K562 (cell line): ENCODE results near the gene ZBTB46. TPM values are rescaled to one million over a fixed set of nuclear protein-coding genes. Genes with fewer than 3 reads are reported as not detected.

Source experiments
- ATAC-seq: fragments of 200-7000 bp; cut with Tn5 transposase; 3 replicates; pipeline ENCODE4 v1.9.1; 2020; ENCODE audit warnings: moderate library complexity
- BruUV-seq: library from RNA; stranded (reverse); fragments of 400-500 nt; replicated peaks from 2 replicates; lab custom pipeline; 2021; lab: Mats Ljungman, UMichigan
- CTCF ChIA-PET: fragments of 300-600 bp; formaldehyde crosslinking; extraction: SDS; loops from one replicate; lab custom pipeline; 2021; ENCODE audit warnings: low intra/inter-chr PET ratio; lab: Yijun Ruan, JAX
- POLR2A ChIA-PET: fragments of 300-600, 350-650 bp; sonication (Branson Sonifier 250); formaldehyde crosslinking; extraction: SDS; loops from one replicate; lab custom pipeline; 2021; ENCODE audit warnings: antibody characterized with exemption, inconsistent platforms; lab: Yijun Ruan, JAX
- DNase-seq, 4 experiments: peaks; one replicate each; pipeline versions ENCODE4 v3.0.0 to v3.0.0-alpha.2; 2011 to 2018; ENCODE audit warnings: low spot score in 3 of 4, mixed read lengths in 3 of 4; ENCODE audit errors: extremely low read depth in 1 of 4
- FAIRE-seq: peaks from 2 replicates; lab custom pipeline; 2011; peaks lifted over from hg19 to GRCh38; lab: Jason Lieb, UNC
- H2AFZ ChIP-seq: 2 replicates; pipeline ENCODE4 v1.6.0; 2011; ENCODE audit warnings: low read depth, low read length, control low read depth, inconsistent platforms
- H3K27ac ChIP-seq: fragments of 200-600 bp; 3 replicates; pipeline ENCODE4 v1.8.0; 2011; ENCODE audit warnings: low read depth, mild to moderate bottlenecking, control low read depth, inconsistent platforms, low read length, moderate library complexity, mixed read lengths; ENCODE audit errors: extremely low read depth
- H3K27me3 ChIP-seq, 2 experiments: fragments of 300-600 bp in 1 of 2; 2 replicates in 1 of 2; 3 replicates in 1 of 2; pipeline versions ENCODE4 v1.6.0 to v1.8.0; 2011; ENCODE audit warnings: inconsistent platforms in 2 of 2, low read length in 2 of 2, mild to moderate bottlenecking in 1 of 2, mixed read lengths in 1 of 2, moderate library complexity in 1 of 2; ENCODE audit not compliant: control insufficient read depth in 2 of 2, insufficient read depth in 2 of 2
- H3K36me3 ChIP-seq: fragments of 300-600 bp; 3 replicates; pipeline ENCODE4 v1.8.0; 2011; ENCODE audit warnings: mild to moderate bottlenecking, low read length, inconsistent platforms; ENCODE audit not compliant: control insufficient read depth, insufficient read depth
- H3K4me1 ChIP-seq, 2 experiments: fragments of 200-600 bp in 1 of 2; replicated peaks in 1 of 2; 2 replicates in 1 of 2; 3 replicates in 1 of 2; pipeline versions ENCODE4 v1.5.1 to v1.8.0; 2011; ENCODE audit warnings: inconsistent platforms in 2 of 2, low read length in 2 of 2, mild to moderate bottlenecking in 1 of 2, mixed read lengths in 1 of 2, moderate library complexity in 1 of 2; ENCODE audit not compliant: control insufficient read depth in 2 of 2, insufficient read depth in 2 of 2
- H3K4me2 ChIP-seq: 2 replicates; pipeline ENCODE4 v1.6.1; 2011; ENCODE audit warnings: low read length, control low read depth, inconsistent platforms, mixed read lengths; ENCODE audit not compliant: insufficient read depth
- H3K4me3 ChIP-seq: fragments of 200-600 bp; sonication (generic), shearing (Covaris generic); 2 replicates; pipeline ENCODE4 v1.5.1; 2016; ENCODE audit warnings: control low read depth, inconsistent platforms
- H3K79me2 ChIP-seq: fragments of 200-600 bp; 3 replicates; pipeline ENCODE4 v1.8.0; 2011; ENCODE audit warnings: low read length, inconsistent platforms; ENCODE audit not compliant: control insufficient read depth, insufficient read depth
- H3K9ac ChIP-seq, 2 experiments: 2 replicates each; pipeline versions ENCODE4 v1.6.0 to v1.6.1; 2011; ENCODE audit warnings: low read depth in 2 of 2, low read length in 2 of 2, control low read depth in 1 of 2, inconsistent platforms in 1 of 2, mild to moderate bottlenecking in 1 of 2, mixed read lengths in 1 of 2; ENCODE audit not compliant: insufficient read depth in 1 of 2
- H3K9me1 ChIP-seq: one replicate; pipeline ENCODE4 v1.6.0; 2011; ENCODE audit warnings: inconsistent platforms, mild to moderate bottlenecking, low read length, moderate library complexity; ENCODE audit not compliant: control insufficient read depth, insufficient read depth
- H3K9me3 ChIP-seq: replicated peaks from 2 replicates; pipeline ENCODE4 v1.5.1; 2011; ENCODE audit warnings: low read depth, low read length, inconsistent platforms; ENCODE audit not compliant: control insufficient read depth, insufficient read depth
- H4K20me1 ChIP-seq: replicated peaks from 2 replicates; pipeline ENCODE4 v1.6.1; 2011; ENCODE audit warnings: low read length, inconsistent platforms, mixed read lengths; ENCODE audit not compliant: control insufficient read depth, insufficient read depth
- CBX3 ChIP-seq, 2 experiments: IDR thresholded peaks; 1 replicate in 1 of 2; 2 replicates in 1 of 2; pipeline ENCODE4 v1.6.1; 2012; ENCODE audit warnings: inconsistent platforms in 2 of 2, low read length in 2 of 2, borderline replicate concordance in 1 of 2, control low read depth in 1 of 2
- HDGF ChIP-seq: fragments of 450-650 bp; IDR thresholded peaks from 2 replicates; pipeline ENCODE4 v1.6.1; 2016
- HEY1 ChIP-seq: fragments of 250-450 bp; sonication (Bioruptor Pico); IDR thresholded peaks from 2 replicates; pipeline ENCODE4 v1.5.0; 2020; ENCODE audit warnings: mild to moderate bottlenecking, moderate library complexity, borderline replicate concordance
- ID3 ChIP-seq, 2 experiments: fragments of 250-450 bp in 1 of 2; fragments of 450-650 bp in 1 of 2; sonication (Bioruptor Pico) in 1 of 2; IDR thresholded peaks; 2 replicates each; pipeline versions ENCODE4 v1.6.1 to v1.8.0; 2016 to 2021; ENCODE audit warnings: mild to moderate bottlenecking in 2 of 2, moderate library complexity in 2 of 2, missing compliant biosample characterization in 1 of 2, missing genetic modification characterization in 1 of 2
- IFI16 ChIP-seq: fragments of 250-450 bp; sonication (Bioruptor Pico); IDR thresholded peaks from 2 replicates; pipeline ENCODE4 v2.1.2; 2022; ENCODE audit warnings: mild to moderate bottlenecking, inconsistent platforms
- RBM39 ChIP-seq: fragments of 200-400 bp; formaldehyde crosslinking; optimal IDR thresholded peaks from 2 replicates; pipeline ENCODE3; 2018; ENCODE audit warnings: low read depth, low read length
- WGBS: fragments of 100-300 bp; shearing (Covaris generic); methylation state at CpG from one replicate; pipeline ENCODE4 v1.1.6; 2016; ENCODE audit warnings: low coverage, mixed read lengths; ENCODE audit not compliant: insufficient coverage; ENCODE audit errors: missing lambda C conversion rate; 5-methylcytosine and 5-hydroxymethylcytosine counted together
- in situ Hi-C: fragments of 300-500 bp; cut with MboI; formaldehyde crosslinking; loops from 4 replicates; pipeline ENCODE4 v1.15.0; 2018; ENCODE audit warnings: inconsistent platforms, mixed read lengths
- intact Hi-C: fragments of 100-400 bp; cut with micrococcal nuclease; formaldehyde crosslinking; loops from 2 replicates; pipeline ENCODE4 v1.14.2; 2022
- polyA plus RNA-seq, 8 experiments: library from polyadenylated mRNA; depleted of rRNA in 4 of 8; stranded (reverse) in 5 of 8; unstranded in 3 of 8; fragments of >200 nt; fragmentation: Nextera tagmentation in 2 of 8; fragmentation: Illumina TruSeq in 1 of 8; extraction: Ambion mirVana in 2 of 8; extraction: Trizol in 1 of 8; gene quantifications; 2 replicates each; pipeline versions ENCODE4 v1.2.1 to v1.2.3, GENCODE V29; 2011 to 2014; ENCODE audit warnings: inconsistent platforms in 1 of 8, missing spikeins in 1 of 8
- total RNA-seq, 7 experiments: library from RNA; depleted of rRNA in 6 of 7; stranded (reverse); fragments of >200 nt in 6 of 7; fragmentation: Illumina TruSeq in 2 of 7; extraction: Trizol in 2 of 7; gene quantifications; 2 replicates each; pipeline versions ENCODE4 v1.2.1 to v1.2.3, GENCODE V29; 2011 to 2021; ENCODE audit warnings: low replicate concordance in 1 of 7

Gene ZBTB46
- total and polyA plus RNA-seq, 9 of the 15 experiments (the other 6 are each of a cell fraction or from before 2014, with no cell fraction given): 0.29 to 4.1 (median 1.1) TPM

GRCh38 chr20:63706027-63706695, 124.9 kb downstream of the ZBTB46 start:
- peak overlapping the region; percentile 100 for H3K4me3 ChIP-seq
- ATAC-seq (no peak), FAIRE-seq (no peak), DNase-seq (peak in 2 of 4 experiments; percentile 3 to 4)
- CTCF ChIA-PET: interaction anchor here (2.6 kb wide), 1 partner anchor 158 kb away, joined by 18 read pairs; the partner anchor contains the start of gene TPD52L2
- peak overlapping the region; percentile 96 for H3K27ac ChIP-seq
- no peaks in the 10 kb centered on the region for H3K9me1 ChIP-seq
- H3K4me2 ChIP-seq: peak overlapping the region; percentile 99
- no peaks in the 10 kb centered on the region for H3K9me3 ChIP-seq
- H3K27me3 ChIP-seq: no peaks in the 10 kb centered on the region
- POLR2A ChIA-PET: interaction anchor here (0.5 to 4.0 kb wide), 4 partner anchors 8 to 260 kb away, joined by 3 to 27 read pairs (median 14); partner anchors contain the start of gene TPD52L2
- peaks cover 56% of the 10 kb centered on the region for H3K79me2 ChIP-seq
- H3K4me1 ChIP-seq: peaks cover 13 to 71% of the 10 kb centered on the region in 2 experiments
- in situ Hi-C loops: loop anchor here (5.0 kb wide), 1 partner anchor 156 kb away; the partner anchor contains the start of gene ABHD16B
- 80% methylated on average over 12 of the region's 12 CpGs for WGBS
- H4K20me1 ChIP-seq: peaks cover 22% of the 10 kb centered on the region
- TF ChIP-seq HDGF: no peak
- no peak for TF ChIP-seq ID3 (CRISPR knock-in tag; IDR thresholded peaks at IDR 0.05)
- no peak for TF ChIP-seq ID3 (tag; IDR thresholded peaks at IDR 0.05)
- no peak for TF ChIP-seq CBX3 (IDR thresholded peaks at IDR 0.05; ENCODE audit: borderline replicate concordance in 1 of 2, low read length in 2 of 2)
- TF ChIP-seq RBM39: no peak
- no peak for TF ChIP-seq HEY1 (CRISPR knock-in tag)
- TF ChIP-seq IFI16 (CRISPR knock-in tag): no peak
- H3K9ac ChIP-seq: peak overlapping the region; percentile 90 to 95
- intact Hi-C loops: loop anchor here (2.0 to 10.0 kb wide), 5 partner anchors 79 to 251 kb away; partner anchors contain the start of genes PTK6, TPD52L2 and UCKL1
- H2AFZ ChIP-seq: no peak overlapping the region
- H3K36me3 ChIP-seq: peaks cover 58% of the 10 kb centered on the region
- TSS peak; percentile 53 for BruUV-seq
